Hematopoietic multipotent progenitor cell treated with erythropoietin and hydrocortisone succinate and interleukin-3 and kit ligand, for 4 days (in vitro differentiated cells): Measurements from ENCODE around the gene ZBTB46.

Experiments used
- DNase-seq: peaks from one replicate; pipeline ENCODE4 v3.0.0-alpha.2; 2015

ZBTB46 gene

DNA sequence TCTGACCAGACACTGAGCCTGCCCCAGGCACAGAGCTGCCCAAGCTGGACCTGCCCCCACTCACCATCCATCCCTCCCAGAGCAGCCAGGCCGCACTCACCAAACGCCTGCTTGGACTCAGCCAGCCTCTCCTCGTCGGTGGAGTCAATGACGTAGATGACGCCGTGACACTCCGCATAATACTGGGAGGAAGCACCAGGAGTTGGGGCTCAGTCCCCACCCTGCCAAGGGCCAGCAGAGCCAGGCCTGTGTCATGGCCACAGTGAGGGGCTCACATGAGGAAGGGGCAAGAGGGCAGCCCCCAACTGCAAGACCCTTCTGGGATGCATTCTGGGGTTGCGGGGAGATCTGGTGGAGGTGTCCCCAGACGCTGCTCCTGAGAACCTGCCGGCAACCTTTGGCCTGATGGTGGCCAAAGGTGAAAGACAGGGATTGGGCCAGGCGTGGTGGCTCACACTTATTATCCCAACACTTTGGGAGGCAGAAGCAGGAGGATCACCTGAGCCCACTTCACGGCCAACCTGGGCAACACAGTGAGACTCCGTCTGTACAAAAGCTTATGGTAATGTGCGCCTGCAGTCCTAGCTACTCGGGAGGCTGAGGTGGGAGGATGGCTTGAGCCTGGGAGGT, 128.9 kb downstream of the ZBTB46 start:
- no peak for DNase-seq

DNA sequence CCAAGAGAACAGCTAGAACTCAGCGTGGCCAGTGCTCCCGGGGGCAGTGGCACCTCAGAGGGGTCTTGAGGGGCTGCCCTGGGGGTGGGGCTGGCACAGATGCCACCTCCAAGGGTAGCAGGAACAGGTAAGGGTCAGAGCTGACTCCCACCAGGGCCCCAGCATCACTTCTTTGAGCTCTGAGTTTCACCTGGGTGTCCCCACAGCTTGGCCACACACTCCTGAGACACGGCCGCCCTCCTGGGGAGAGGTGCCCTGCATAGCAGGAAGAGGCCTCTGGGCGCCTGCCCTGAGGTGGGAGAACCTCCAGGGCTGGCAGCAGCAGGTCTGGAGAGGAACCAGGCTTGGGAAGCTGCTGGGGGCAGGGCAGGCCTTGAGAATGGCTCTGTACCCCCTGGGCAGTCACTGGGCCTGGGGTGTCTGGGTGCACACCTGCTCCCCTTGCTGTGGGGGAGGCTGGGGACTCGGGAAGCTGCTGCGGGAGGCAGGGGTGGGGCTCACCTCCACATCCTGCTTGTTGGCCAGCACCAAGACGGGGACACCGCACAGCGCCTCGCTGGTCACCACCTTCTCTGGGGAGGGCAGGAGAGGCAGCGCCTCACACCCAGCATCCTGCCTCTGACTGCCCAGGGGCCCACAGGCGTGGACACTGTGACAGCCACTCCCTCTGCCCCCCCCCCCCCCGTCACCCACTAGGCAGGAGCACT, 129.6 kb downstream of the ZBTB46 start:
- DNase-seq = no peak

- no peak for DNase-seq
Observed at GRCh38 chr20:63701051-63701328, 130.1 kb downstream of the ZBTB46 start.

DNA sequence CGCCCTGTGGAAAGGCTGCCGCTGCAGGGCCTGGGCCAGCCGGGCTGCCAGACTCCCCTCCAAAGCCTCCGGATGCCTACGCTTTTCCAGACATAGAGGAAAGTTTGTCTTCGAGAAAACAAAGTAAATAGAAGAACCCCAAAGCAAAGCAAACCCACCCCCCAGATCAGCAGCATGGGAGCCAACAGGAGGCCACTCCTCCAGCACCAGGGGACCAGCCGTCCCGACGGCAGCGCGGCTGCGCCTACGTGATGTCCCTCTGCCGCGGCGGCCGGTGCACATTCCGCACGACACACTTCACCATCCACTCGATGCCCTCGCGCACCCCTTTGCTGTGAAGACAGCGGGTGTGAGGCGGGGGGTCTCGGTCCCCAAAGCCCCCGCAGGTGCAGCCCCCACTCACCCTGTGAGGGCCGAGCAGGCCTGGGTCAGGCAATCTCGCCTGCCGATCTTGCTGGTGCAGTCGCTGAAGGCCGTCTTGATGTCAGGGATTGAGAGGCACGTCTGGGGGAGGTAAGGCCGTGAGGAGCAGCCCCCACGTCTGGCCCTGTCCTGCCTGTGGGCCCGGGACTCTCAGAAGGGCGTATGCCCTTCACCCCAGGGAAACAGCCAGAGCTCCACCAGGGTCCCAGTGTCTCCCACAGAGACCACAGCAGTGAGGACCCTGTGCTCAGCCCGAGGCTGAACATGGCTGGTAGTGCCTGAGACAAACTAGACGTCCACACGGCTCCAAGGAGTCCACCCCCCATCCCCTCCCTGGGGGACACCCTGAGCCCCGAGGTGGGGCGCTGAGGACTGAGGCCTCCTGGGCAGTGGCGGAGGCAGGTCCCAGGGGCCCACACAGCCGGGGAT, 130.6 kb downstream of the ZBTB46 start:
- DNase-seq = no peak

- DNase-seq = no peak
Observed at GRCh38 chr20:63699466-63700198, 131.4 kb downstream of the ZBTB46 start.

DNA sequence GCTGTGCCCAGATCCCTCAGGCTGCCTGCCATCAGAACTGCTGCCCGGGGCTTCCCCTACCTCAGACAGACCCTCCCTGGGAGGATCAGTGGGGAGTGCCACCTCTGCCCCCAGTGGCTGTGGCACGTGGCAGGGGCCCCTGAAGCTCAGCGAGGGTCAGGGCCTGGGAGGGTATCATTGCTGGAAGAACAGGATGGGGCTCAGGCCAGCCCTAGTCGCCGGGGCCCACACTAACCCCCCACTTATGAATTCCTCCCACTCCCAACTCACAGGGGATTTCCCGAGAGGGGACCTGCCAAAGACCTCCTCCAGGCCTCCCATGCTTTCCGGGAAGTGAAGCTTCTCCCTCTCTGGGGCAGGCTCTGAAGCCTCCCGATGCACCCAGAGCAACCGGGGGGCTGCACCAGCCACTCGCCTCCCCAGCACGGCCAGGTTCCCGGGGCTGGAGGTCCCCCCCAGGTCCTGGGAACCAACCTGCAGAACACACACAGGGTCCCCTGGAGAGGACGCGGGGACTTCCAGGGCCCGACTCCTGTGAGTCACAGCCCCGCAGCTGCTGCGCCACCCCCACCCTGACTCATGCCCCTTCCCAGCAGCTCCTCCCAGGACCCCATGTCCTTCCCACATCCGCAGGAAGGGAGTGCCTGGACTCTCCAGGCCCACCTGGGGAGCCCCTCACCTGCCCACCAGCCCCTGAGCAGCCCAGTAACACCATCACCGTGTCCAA, 132.2 kb downstream of the ZBTB46 start:
- no peak for DNase-seq

- DNase-seq = no peak
Observed at GRCh38 chr20:63697868-63698545, 133.1 kb downstream of the ZBTB46 start.

DNA sequence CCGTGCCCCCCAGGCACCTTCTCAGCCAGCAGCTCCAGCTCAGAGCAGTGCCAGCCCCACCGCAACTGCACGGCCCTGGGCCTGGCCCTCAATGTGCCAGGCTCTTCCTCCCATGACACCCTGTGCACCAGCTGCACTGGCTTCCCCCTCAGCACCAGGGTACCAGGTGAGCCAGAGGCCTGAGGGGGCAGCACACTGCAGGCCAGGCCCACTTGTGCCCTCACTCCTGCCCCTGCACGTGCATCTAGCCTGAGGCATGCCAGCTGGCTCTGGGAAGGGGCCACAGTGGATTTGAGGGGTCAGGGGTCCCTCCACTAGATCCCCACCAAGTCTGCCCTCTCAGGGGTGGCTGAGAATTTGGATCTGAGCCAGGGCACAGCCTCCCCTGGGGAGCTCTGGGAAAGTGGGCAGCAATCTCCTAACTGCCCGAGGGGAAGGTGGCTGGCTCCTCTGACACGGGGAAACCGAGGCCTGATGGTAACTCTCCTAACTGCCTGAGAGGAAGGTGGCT, 133.7 kb downstream of the ZBTB46 start:
- no peak for DNase-seq

GRCh38 chr20:63696628-63697356, 134.3 kb downstream of the ZBTB46 start, which contains the start of gene TNFRSF6B:
Gene TNFRSF6B, plus strand, starts transcription at chr20:63696652. Its CDS starts 116 bp downstream, at chr20:63696768.
- DNase-seq = no peak

GRCh38 chr20:63696306-63696627, 134.8 kb downstream of the ZBTB46 start:
- DNase-seq = peak; percentile 83

DNA sequence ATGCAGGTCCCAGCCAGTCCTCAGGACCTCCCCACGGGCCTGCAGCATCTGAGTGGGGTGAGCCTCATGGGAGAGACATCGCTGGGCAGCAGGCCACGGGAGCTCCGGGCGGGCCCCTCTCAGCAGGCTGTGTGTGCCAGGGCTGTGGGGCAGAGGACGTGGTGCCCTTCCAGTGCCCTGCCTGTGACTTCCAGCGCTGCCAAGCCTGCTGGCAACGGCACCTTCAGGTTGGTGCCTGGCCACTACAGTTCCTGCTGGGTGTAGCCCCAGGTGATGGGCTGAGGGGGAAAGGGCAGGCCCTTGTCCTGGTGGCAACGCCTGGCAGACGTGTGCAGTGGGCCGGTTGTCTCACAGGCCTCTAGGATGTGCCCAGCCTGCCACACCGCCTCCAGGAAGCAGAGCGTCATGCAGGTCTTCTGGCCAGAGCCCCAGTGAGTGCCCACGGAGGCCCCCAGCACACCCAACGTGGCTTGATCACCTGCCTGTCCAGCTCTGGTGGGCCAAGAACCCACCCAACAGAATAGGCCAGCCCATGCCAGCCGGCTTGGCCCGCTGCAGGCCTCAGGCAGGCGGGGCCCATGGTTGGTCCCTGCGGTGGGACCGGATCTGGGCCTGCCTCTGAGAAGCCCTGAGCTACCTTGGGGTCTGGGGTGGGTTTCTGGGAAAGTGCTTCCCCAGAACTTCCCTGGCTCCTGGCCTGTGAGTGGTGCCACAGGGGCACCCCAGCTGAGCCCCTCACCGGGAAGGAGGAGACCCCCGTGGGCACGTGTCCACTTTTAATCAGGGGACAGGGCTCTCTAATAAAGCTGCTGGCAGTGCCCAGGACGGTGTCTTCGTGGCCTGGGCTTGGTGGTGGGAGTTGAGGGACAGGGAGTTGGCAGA, 135.4 kb downstream of the ZBTB46 start:
- no peak for DNase-seq

DNA sequence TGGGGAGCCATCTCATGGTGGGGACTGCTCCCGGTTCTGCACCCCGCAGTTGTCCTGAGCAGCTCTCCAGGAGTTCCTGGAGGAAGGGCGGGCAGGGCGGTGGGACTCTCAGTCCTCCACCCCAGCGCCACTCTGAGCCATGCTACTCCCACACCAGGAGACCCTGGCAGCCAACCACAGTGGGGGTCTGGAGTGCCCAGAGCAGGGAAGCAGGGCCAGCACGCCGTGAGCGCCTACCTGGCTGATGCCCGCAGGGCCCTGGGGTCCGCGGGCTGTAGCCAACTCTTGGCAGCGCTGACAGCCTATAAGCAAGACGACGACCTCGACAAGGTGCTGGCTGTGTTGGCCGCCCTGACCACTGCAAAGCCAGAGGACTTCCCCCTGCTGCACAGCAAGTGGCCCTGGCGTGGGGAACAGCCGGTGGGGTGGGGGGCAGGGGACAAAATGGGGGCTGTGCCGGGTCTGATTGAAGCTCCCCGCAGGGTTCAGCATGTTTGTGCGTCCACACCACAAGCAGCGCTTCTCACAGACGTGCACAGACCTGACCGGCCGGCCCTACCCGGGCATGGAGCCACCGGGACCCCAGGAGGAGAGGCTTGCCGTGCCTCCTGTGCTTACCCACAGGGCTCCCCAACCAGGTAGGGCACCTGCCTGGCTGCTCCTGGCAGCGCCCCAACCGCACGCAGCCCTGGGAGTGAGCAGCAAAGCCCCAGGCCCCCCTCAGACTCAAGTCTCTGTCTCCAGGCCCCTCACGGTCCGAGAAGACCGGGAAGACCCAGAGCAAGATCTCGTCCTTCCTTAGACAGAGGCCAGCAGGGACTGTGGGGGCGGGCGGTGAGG, 136.3 kb downstream of the ZBTB46 start:
- DNase-seq = no peak

DNA sequence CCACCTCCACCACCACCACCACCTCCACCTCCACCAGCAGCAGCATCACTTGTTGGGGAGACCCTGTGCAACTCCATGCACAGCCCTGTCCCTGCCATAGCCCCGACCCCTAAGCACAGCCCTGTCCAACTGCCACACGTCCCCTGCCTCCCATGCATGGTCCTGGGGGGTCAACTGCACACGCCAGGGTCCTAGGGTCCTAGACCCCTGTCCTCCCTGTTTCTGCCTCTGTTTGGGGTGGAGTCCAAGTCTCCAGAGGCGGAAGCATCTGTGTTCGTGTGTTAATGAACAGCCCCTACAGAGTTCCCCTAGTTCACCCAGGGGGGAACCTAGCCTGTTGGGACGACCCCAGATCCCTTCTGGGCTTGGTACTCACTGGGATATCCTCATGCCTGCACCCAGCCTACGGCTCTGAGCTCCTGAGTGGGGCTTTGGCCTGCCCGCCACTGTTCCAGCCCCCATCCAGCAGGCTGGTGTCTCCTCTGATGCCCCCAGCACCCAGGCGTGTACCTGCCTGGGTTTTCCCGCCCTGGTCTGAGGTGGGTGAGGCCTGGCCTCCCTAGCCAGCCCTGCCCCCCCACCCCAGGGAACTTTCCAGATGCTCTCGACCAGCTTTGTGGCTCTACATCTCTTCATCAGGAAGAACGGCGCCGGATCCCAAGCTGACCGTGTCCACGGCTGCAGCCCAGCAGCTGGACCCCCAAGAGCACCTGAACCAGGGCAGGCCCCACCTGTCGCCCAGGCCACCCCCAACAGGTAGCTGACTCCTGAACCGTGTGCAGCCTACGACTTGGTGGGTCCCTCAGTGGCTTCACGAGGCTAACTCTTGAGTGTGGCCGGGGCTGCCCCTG, 137.1 kb downstream of the ZBTB46 start:
- no peak for DNase-seq
